ENCODE data around the gene RAPSN.

RAPSN gene

GRCh38 chr11:47464483-47464882 is 15.5 kb upstream of the RAPSN start:
- DNase-seq = no peak

- no peak for DNase-seq
These were observed 12.9 kb upstream of the RAPSN start for GRCh38 chr11:47461876-47462275.

- DNase-seq = no peak
These were observed 11.8 kb upstream of the RAPSN start for GRCh38 chr11:47460571-47461235.

- peak; percentile 77 to 82 (median 79) for DNase-seq
These were observed 5.3 kb upstream of the RAPSN start for GRCh38 chr11:47454258-47454671.

GRCh38 chr11:47453365-47453764 is 4.4 kb upstream of the RAPSN start:
- no peak for DNase-seq

GRCh38 chr11:47451990-47452389 is 3.1 kb upstream of the RAPSN start:
- no peak for DNase-seq

- no peak for DNase-seq
These were observed 2.5 kb upstream of the RAPSN start for GRCh38 chr11:47451436-47451835.

GRCh38 chr11:47449541-47449940 is 605 bp upstream of the RAPSN start:
- DNase-seq = no peak

GRCh38 chr11:47447906-47448305 is 1.0 kb downstream of the RAPSN start:
- DNase-seq = no peak

GRCh38 chr11:47446833-47447232 is 2.1 kb downstream of the RAPSN start:
- DNase-seq = no peak

GRCh38 chr11:47445840-47446239 is 3.1 kb downstream of the RAPSN start:
- no peak for DNase-seq

GRCh38 chr11:47443817-47444216 is 5.1 kb downstream of the RAPSN start:
- DNase-seq = no peak

GRCh38 chr11:47443028-47443700 is 5.8 kb downstream of the RAPSN start:
- DNase-seq = no peak

GRCh38 chr11:47442514-47442913 is 6.4 kb downstream of the RAPSN start:
- DNase-seq = no peak

GRCh38 chr11:47441421-47441820 is 7.5 kb downstream of the RAPSN start:
- DNase-seq = no peak

GRCh38 chr11:47440054-47440476 is 8.9 kb downstream of the RAPSN start:
- DNase-seq = no peak

- no peak for DNase-seq
These were observed 10.2 kb downstream of the RAPSN start for GRCh38 chr11:47438721-47439120.

GRCh38 chr11:47437746-47438418 is 11.1 kb downstream of the RAPSN start:
- no peak for DNase-seq

- DNase-seq = no peak
These were observed 11.7 kb downstream of the RAPSN start for GRCh38 chr11:47437218-47437745.

- no peak for DNase-seq
These were observed 12.2 kb downstream of the RAPSN start for GRCh38 chr11:47436726-47437125.

GRCh38 chr11:47435687-47436086 is 13.2 kb downstream of the RAPSN start:
- no peak for DNase-seq

- DNase-seq = no peak
These were observed 14.7 kb downstream of the RAPSN start for GRCh38 chr11:47434011-47434786.

GRCh38 chr11:47433157-47433556 is 15.8 kb downstream of the RAPSN start:
- no peak for DNase-seq
